Kidney epithelial cell (primary cell): ENCODE results near the gene ELK3. TPM values are rescaled to one million over a fixed set of nuclear protein-coding genes. Genes with fewer than 3 reads are reported as not detected.

Experiments used
- DNase-seq: peaks from one replicate; pipeline ENCODE4 v3.0.0-alpha.2; 2010; ENCODE audit warnings: low read depth
- H3K27me3 ChIP-seq: 2 replicates; pipeline ENCODE4 v1.6.0; 2011; ENCODE audit warnings: low read length; ENCODE audit not compliant: control insufficient read depth, insufficient read depth
- H3K36me3 ChIP-seq: 2 replicates; pipeline ENCODE4 v1.5.1; 2011; ENCODE audit warnings: low read length; ENCODE audit not compliant: control insufficient read depth, insufficient read depth
- H3K4me3 ChIP-seq: 2 replicates; pipeline ENCODE4 v1.5.1; 2011; ENCODE audit warnings: low read depth, mild to moderate bottlenecking, control low read depth, low read length
- total RNA-seq: library from RNA; depleted of rRNA; stranded (reverse); fragments of >200 nt; gene quantifications from 2 replicates; pipeline ENCODE4 v1.2.3, GENCODE V29; 2015
- TF ChIP-seq, protein P1 (sequence below): IDR thresholded peaks from 2 replicates; pipeline ENCODE4 v1.5.1; 2011; ENCODE audit warnings: mild to moderate bottlenecking, moderate library complexity, low read length, control low read depth, inconsistent platforms; ENCODE audit not compliant: insufficient read depth, poor library complexity, severe bottlenecking

The ELK3 gene
- total RNA-seq, 1 donor from 2014 or later: 63.5 TPM

- H3K27me3 ChIP-seq: no peaks in the 10 kb centered on the region
- TF ChIP-seq, protein P1, sequence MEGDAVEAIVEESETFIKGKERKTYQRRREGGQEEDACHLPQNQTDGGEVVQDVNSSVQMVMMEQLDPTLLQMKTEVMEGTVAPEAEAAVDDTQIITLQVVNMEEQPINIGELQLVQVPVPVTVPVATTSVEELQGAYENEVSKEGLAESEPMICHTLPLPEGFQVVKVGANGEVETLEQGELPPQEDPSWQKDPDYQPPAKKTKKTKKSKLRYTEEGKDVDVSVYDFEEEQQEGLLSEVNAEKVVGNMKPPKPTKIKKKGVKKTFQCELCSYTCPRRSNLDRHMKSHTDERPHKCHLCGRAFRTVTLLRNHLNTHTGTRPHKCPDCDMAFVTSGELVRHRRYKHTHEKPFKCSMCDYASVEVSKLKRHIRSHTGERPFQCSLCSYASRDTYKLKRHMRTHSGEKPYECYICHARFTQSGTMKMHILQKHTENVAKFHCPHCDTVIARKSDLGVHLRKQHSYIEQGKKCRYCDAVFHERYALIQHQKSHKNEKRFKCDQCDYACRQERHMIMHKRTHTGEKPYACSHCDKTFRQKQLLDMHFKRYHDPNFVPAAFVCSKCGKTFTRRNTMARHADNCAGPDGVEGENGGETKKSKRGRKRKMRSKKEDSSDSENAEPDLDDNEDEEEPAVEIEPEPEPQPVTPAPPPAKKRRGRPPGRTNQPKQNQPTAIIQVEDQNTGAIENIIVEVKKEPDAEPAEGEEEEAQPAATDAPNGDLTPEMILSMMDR: no peak
- DNase-seq: no peak
- H3K36me3 ChIP-seq: no peaks in the 10 kb centered on the region
- H3K4me3 ChIP-seq: no peak overlapping the region
These were observed 14.8 kb downstream of the ELK3 start for GRCh38 chr12:96208801-96209549.

DNA sequence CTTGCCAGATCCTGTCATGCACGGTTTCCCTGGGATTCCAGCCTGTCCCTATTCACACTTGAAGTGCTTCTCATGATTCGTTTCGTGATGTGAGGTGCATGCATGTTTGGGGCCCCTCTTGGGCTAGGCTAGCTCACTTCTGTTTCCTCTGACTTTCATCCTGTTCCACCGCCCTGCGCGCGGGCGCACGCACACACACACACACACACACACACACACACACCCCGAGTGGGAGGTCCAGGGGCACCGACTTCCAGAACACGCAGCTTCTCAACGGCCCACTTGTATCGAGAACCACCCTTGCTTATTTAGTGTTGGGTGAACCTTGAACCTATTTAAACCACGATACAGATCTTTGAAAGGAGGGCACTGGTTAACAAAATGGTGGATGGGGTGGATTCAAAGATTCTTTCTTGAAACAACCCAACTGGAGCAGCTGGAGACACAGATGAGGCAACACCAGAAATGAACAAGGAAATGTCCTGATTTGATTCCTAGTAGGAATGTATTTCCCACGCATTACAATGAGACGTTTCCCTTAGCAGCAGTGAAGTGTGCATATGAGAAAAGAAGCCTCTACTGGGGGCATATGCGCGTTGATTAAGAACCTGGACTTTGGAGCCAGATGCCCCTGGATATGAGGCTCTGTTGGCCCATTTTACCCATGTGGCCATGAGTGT is 16.3 kb downstream of the ELK3 start:
- DNase-seq: no peak
- Histone ChIP-seq H3K36me3 (no peaks in the 10 kb centered on the region), H3K4me3 (no peak overlapping the region), H3K27me3 (no peaks in the 10 kb centered on the region)
- TF ChIP-seq, protein P1: no peak

DNA sequence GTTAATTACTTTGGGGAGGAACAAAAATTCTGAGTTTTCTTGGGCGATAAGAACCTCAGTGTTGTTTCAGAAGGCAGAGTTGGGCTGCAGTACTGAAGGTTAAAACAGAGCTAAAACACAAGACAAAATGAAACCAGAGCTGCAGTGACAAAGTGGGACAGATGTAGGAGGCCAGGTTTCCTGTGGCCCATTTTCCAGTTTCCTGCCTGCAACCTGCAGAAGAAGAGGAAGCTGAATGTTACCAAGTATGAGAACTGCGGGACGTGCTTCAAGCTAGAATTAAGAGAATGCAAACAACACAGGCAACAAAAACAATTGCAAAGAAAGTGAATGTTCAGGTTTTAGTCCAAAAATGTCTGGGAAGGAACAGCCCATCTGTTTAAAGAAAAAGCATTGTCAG is 17.8 kb downstream of the ELK3 start:
- no peak overlapping the region for H3K4me3 ChIP-seq
- no peak for DNase-seq
- TF ChIP-seq, protein P1: no peak
- H3K27me3 ChIP-seq: no peaks in the 10 kb centered on the region
- no peaks in the 10 kb centered on the region for H3K36me3 ChIP-seq

DNA sequence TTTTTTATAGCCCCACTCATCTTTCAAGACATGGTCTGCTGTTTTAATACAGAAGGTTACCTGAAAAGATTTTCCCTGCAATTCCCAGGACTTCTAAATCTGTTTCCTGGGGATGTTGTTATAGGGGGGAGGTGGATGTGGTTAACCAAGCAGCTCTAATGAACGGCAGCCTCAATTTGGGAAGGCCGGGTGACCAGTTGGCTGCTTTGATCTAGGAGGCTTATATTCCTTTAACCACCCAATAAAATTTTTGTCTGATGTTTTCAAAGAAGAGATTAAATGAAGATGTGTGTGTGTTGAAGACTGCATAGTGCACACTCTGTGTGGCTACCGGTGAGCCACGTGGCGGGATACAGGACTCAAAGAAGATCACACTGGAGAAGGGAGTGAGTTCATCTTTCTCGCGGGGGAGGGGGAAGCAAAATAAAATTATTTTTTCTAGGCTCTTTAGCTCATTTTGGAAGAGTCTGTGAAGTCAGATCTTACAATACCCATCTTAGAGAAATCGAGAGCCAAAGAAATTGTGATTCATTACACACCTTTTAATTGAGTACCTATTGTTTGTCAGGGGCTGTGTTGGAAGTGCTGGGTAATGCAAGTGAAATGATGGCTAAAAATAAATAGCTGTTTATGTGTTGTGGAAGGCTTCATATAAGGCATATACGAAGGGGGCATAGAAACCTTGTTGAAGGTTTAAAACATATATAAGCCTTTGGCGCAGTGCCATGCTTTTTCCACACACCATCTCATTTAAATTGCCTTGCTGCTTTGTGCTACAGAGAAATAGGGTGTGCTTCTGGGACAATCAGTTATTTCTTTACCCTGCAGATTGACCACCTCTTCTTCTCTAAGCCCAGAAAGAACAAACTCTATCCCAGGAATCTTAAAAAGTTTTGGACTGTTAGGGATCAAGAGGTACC is 18.5 kb downstream of the ELK3 start:
- no peaks in the 10 kb centered on the region for H3K36me3 ChIP-seq
- H3K4me3 ChIP-seq: no peak overlapping the region
- TF ChIP-seq, protein P1: no peak
- DNase-seq: no peak
- no peaks in the 10 kb centered on the region for H3K27me3 ChIP-seq

- TF ChIP-seq, protein P1: no peak
- DNase-seq: no peak
- Histone ChIP-seq H3K27me3 (no peaks in the 10 kb centered on the region), H3K4me3 (no peak overlapping the region), H3K36me3 (no peaks in the 10 kb centered on the region)
These were observed 19.7 kb downstream of the ELK3 start for GRCh38 chr12:96213869-96214268.
